ENCODE results near the gene OOSP2. TPM values are rescaled to one million over a fixed set of nuclear protein-coding genes. Genes with fewer than 3 reads are reported as not detected.
"Not testable (repeated sequence)": the region's sequence is repeated elsewhere in the genome, so short reads cannot be mapped to it uniquely, and the experiment has no call there.

OOSP2 gene
- total RNA-seq, 2 donors from 2014 or later = not detected

- H3K9me3 ChIP-seq = no peaks in the 10 kb centered on the region
- DNase-seq (no peak), ATAC-seq (no peak)
- TF ChIP-seq POLR2A (IDR thresholded peaks at IDR 0.05) = no peak
- TF ChIP-seq, protein P1, sequence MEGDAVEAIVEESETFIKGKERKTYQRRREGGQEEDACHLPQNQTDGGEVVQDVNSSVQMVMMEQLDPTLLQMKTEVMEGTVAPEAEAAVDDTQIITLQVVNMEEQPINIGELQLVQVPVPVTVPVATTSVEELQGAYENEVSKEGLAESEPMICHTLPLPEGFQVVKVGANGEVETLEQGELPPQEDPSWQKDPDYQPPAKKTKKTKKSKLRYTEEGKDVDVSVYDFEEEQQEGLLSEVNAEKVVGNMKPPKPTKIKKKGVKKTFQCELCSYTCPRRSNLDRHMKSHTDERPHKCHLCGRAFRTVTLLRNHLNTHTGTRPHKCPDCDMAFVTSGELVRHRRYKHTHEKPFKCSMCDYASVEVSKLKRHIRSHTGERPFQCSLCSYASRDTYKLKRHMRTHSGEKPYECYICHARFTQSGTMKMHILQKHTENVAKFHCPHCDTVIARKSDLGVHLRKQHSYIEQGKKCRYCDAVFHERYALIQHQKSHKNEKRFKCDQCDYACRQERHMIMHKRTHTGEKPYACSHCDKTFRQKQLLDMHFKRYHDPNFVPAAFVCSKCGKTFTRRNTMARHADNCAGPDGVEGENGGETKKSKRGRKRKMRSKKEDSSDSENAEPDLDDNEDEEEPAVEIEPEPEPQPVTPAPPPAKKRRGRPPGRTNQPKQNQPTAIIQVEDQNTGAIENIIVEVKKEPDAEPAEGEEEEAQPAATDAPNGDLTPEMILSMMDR (IDR thresholded peaks at IDR 0.05) = no peak
- H3K4me3 ChIP-seq = no peak overlapping the region
- H3K36me3 ChIP-seq (replicated peaks in 1 of 2; ENCODE audit: insufficient read depth in 1 of 2, low read depth in 2 of 2) = no peaks in the 10 kb centered on the region
- WGBS, 2 donors = 87 to 89% methylated on average over 4 of the region's 4 CpGs
- no peak overlapping the region for H3K27ac ChIP-seq
- no peaks in the 10 kb centered on the region for H3K4me1 ChIP-seq
- intact Hi-C loops (cut with DNase I) = no loop called here
- no peaks in the 10 kb centered on the region for H3K27me3 ChIP-seq
Measured at GRCh38 chr11:60059521-60060240, 19.5 kb downstream of the OOSP2 start.

GRCh38 chr11:60064111-60064510 lies 23.9 kb downstream of the OOSP2 start:
- H3K27ac ChIP-seq = no peak overlapping the region
- no peaks in the 10 kb centered on the region for H3K27me3 ChIP-seq
- H3K36me3 ChIP-seq (replicated peaks in 1 of 2; ENCODE audit: insufficient read depth in 1 of 2, low read depth in 2 of 2) = no peaks in the 10 kb centered on the region
- no peaks in the 10 kb centered on the region for H3K4me1 ChIP-seq
- H3K9me3 ChIP-seq = no peaks in the 10 kb centered on the region
- ATAC-seq (no peak), DNase-seq (no peak)
- WGBS, 2 donors = 50 to 67% methylated on average over 1 of the region's 1 CpG
- TF ChIP-seq, protein P1 (IDR thresholded peaks at IDR 0.05) = no peak
- no peak for TF ChIP-seq POLR2A (IDR thresholded peaks at IDR 0.05)
- H3K4me3 ChIP-seq = no peak overlapping the region
- intact Hi-C loops (cut with DNase I) = no loop called here

GRCh38 chr11:60065801-60066200 lies 25.6 kb downstream of the OOSP2 start:
- 88 to 100% methylated on average over 1 of the region's 1 CpG for WGBS, 2 donors
- Histone ChIP-seq H3K4me3 (no peak overlapping the region), H3K4me1 (no peaks in the 10 kb centered on the region), H3K36me3 (replicated peaks in 1 of 2; ENCODE audit: insufficient read depth in 1 of 2, low read depth in 2 of 2) (no peaks in the 10 kb centered on the region), H3K27ac (no peak overlapping the region), H3K9me3 (no peaks in the 10 kb centered on the region), H3K27me3 (no peaks in the 10 kb centered on the region)
- ATAC-seq = no peak
- TF ChIP-seq POLR2A (IDR thresholded peaks at IDR 0.05) = no peak
- TF ChIP-seq, protein P1 (IDR thresholded peaks at IDR 0.05) = no peak
- intact Hi-C loops (cut with DNase I) = no loop called here
- no peak for DNase-seq

DNA sequence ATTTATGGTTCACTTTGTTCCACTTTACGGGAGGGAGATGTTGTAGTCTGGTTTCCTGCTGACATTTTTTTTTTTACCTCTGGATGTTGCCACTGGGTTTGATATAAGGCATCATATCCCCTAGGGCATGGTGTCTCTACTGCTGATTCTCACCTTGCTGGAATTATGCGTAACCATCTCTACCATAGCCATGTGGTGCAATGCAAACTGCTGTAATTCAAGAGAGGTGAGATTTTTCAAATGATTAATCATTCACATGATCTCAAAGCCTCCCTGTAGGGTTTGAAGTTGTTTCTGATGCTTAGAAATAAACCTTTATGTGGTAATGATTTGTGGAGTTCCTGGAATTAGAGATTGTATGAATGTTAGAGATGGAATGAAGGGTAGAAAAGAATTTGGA lies 29.2 kb downstream of the OOSP2 start:
- Histone ChIP-seq H3K4me3 (no peak overlapping the region), H3K9me3 (no peaks in the 10 kb centered on the region), H3K4me1 (no peaks in the 10 kb centered on the region), H3K36me3 (replicated peaks in 1 of 2; ENCODE audit: insufficient read depth in 1 of 2, low read depth in 2 of 2) (no peaks in the 10 kb centered on the region), H3K27me3 (no peaks in the 10 kb centered on the region), H3K27ac (no peak overlapping the region)
- intact Hi-C loops (cut with DNase I) = no loop called here
- DNase-seq = no peak
- TF ChIP-seq, protein P1 (IDR thresholded peaks at IDR 0.05) = no peak
- TF ChIP-seq POLR2A (IDR thresholded peaks at IDR 0.05) = no peak
- 70 to 73% methylated on average over 2 of the region's 2 CpGs for WGBS, 2 donors
- no peak for ATAC-seq

GRCh38 chr11:60071644-60072043 lies 31.4 kb downstream of the OOSP2 start:
- H3K4me1 ChIP-seq; H3K4me3 ChIP-seq; ATAC-seq; H3K27ac ChIP-seq; H3K9me3 ChIP-seq; intact Hi-C loops (cut with DNase I); H3K36me3 ChIP-seq (replicated peaks in 1 of 2; ENCODE audit: insufficient read depth in 1 of 2, low read depth in 2 of 2); DNase-seq; H3K27me3 ChIP-seq: not testable (repeated sequence)
- whole genome bisulfite sequencing, 2 donors = 54 to 56% methylated on average over 6 of the region's 6 CpGs

Measured in body of pancreas (tissue), 4 donors.